ENCODE results near the gene NPHP4. TPM values are rescaled to one million over a fixed set of nuclear protein-coding genes. Genes with fewer than 3 reads are reported as not detected.

NPHP4 gene
- total RNA-seq, 2 experiments from 2014 or later: 13.4 to 24.2 TPM

DNA sequence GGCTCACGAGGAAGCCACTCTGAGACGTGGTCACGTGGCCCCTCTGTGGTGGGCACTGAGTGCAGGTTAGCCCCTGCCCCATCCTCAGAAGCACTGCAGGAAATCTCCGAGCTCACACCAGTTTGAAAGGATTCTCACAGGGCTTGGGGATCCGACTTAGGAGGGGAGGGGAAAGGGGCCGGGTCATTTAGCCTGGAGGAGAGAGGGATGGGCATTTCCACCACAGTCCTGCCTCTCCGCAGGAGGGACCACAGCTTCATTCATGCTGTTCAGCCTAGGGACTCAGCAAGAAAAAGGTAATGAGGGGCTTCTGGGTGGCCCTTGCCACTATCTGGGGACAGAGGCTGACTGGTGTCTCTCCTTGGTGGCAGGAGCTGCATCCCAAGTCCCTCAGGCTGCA is 126.5 kb downstream of the NPHP4 start:
- H2AFZ ChIP-seq (ENCODE audit: low read length): no peak overlapping the region
- ChIA-PET POLR2A (no interaction called here), CTCF (ENCODE audit: unreplicated experiment) (no interaction called here)
- no peaks in the 10 kb centered on the region for H3K9me2 ChIP-seq (ENCODE audit: insufficient read depth, low read length)
- no peak overlapping the region for H3K4me2 ChIP-seq (ENCODE audit: low read length)
- TF ChIP-seq EZH2phosphoT487 (IDR thresholded peaks at IDR 0.05; ENCODE audit: borderline replicate concordance, low read depth, low read length): no peak
- TF ChIP-seq, protein P1, sequence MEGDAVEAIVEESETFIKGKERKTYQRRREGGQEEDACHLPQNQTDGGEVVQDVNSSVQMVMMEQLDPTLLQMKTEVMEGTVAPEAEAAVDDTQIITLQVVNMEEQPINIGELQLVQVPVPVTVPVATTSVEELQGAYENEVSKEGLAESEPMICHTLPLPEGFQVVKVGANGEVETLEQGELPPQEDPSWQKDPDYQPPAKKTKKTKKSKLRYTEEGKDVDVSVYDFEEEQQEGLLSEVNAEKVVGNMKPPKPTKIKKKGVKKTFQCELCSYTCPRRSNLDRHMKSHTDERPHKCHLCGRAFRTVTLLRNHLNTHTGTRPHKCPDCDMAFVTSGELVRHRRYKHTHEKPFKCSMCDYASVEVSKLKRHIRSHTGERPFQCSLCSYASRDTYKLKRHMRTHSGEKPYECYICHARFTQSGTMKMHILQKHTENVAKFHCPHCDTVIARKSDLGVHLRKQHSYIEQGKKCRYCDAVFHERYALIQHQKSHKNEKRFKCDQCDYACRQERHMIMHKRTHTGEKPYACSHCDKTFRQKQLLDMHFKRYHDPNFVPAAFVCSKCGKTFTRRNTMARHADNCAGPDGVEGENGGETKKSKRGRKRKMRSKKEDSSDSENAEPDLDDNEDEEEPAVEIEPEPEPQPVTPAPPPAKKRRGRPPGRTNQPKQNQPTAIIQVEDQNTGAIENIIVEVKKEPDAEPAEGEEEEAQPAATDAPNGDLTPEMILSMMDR (conservative IDR thresholded peaks at IDR 0.05; ENCODE audit: low read length): no peak
- H3K27ac ChIP-seq (ENCODE audit: low read depth, low read length, poor library complexity, severe bottlenecking): no peak overlapping the region
- H3K9me3 ChIP-seq (ENCODE audit: low read length): no peaks in the 10 kb centered on the region
- H3K36me3 ChIP-seq (ENCODE audit: insufficient read depth, low read length): no peaks in the 10 kb centered on the region
- H3K4me1 ChIP-seq (ENCODE audit: insufficient read depth, low read length, poor library complexity, severe bottlenecking): no peaks in the 10 kb centered on the region
- H4K20me1 ChIP-seq (ENCODE audit: insufficient read depth, low read length): no peaks in the 10 kb centered on the region
- intact Hi-C loops (cut with micrococcal nuclease; ENCODE audit: unreplicated experiment): no loop called here
- DNase-seq (ENCODE audit: low spot score): no peak
- no TSS peak for BruUV-seq (replicated peaks)
- no peak overlapping the region for H3K4me3 ChIP-seq (ENCODE audit: low read depth, low read length, poor library complexity, severe bottlenecking)
- no peaks in the 10 kb centered on the region for H3K79me2 ChIP-seq (ENCODE audit: insufficient read depth, low read depth, low read length)

DNA sequence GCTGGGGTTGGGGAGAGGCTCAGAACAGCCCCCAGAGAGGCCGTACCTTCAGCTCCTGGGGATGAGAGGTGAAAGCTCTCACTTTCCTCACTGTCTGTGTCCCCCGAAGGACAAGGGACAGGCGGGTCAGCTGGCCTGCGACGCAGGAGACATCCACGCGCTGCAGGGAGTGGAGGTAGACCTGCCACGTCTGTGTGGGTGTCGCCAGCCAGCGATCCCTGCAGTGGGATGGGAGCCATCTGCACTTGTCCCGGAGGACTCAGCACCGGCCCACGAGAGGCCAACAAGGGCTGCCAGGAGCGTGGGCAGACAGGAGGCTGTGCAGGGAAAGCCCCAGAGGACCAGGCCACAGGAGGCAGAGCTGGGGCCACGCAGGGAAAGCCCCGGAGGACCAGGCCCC is 127.2 kb downstream of the NPHP4 start:
- no peaks in the 10 kb centered on the region for H3K36me3 ChIP-seq (ENCODE audit: insufficient read depth, low read length)
- no peak for DNase-seq (ENCODE audit: low spot score)
- no peak overlapping the region for H3K4me3 ChIP-seq (ENCODE audit: low read depth, low read length, poor library complexity, severe bottlenecking)
- H3K4me2 ChIP-seq (ENCODE audit: low read length): no peak overlapping the region
- H3K79me2 ChIP-seq (ENCODE audit: insufficient read depth, low read depth, low read length): no peaks in the 10 kb centered on the region
- no peaks in the 10 kb centered on the region for H3K9me3 ChIP-seq (ENCODE audit: low read length)
- H3K27ac ChIP-seq (ENCODE audit: low read depth, low read length, poor library complexity, severe bottlenecking): no peak overlapping the region
- TF ChIP-seq, protein P1 (conservative IDR thresholded peaks at IDR 0.05; ENCODE audit: low read length): no peak
- no peak for TF ChIP-seq EZH2phosphoT487 (IDR thresholded peaks at IDR 0.05; ENCODE audit: borderline replicate concordance, low read depth, low read length)
- H3K4me1 ChIP-seq (ENCODE audit: insufficient read depth, low read length, poor library complexity, severe bottlenecking): no peaks in the 10 kb centered on the region
- ChIA-PET CTCF (ENCODE audit: unreplicated experiment) (no interaction called here), POLR2A (no interaction called here)
- no TSS peak for BruUV-seq (replicated peaks)
- H2AFZ ChIP-seq (ENCODE audit: low read length): no peak overlapping the region
- no peaks in the 10 kb centered on the region for H4K20me1 ChIP-seq (ENCODE audit: insufficient read depth, low read length)
- intact Hi-C loops (cut with micrococcal nuclease; ENCODE audit: unreplicated experiment): no loop called here
- no peaks in the 10 kb centered on the region for H3K9me2 ChIP-seq (ENCODE audit: insufficient read depth, low read length)

DNA sequence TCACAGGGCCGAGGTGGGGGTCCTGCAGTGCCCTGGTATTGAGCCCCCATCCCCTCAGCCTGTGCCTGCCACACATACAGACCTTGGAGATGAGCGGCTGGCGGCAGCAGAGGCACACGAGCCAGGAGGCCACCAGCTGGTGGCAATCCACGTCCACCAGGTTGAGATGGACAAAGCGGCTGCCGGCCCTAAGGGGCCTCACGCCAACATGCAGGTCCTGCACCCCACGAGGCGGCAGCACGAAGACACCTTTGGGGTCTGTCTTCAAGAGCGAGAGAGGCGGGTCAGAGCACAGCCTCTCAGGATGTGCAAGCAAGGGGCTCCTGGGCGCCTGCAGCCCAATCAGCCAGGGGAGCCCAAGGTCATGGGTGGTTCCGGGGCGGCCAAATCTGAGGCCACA is 128.0 kb downstream of the NPHP4 start:
- DNase-seq (ENCODE audit: low spot score): no peak
- BruUV-seq (replicated peaks): no TSS peak

More for the DNA sequence above, 128.0 kb downstream of the NPHP4 start:
- Histone ChIP-seq H4K20me1 (ENCODE audit: insufficient read depth, low read length) (no peaks in the 10 kb centered on the region), H2AFZ (ENCODE audit: low read length) (no peak overlapping the region), H3K79me2 (ENCODE audit: insufficient read depth, low read depth, low read length) (no peaks in the 10 kb centered on the region), H3K36me3 (ENCODE audit: insufficient read depth, low read length) (no peaks in the 10 kb centered on the region), H3K9me3 (ENCODE audit: low read length) (no peaks in the 10 kb centered on the region), H3K9me2 (ENCODE audit: insufficient read depth, low read length) (no peaks in the 10 kb centered on the region), H3K4me2 (ENCODE audit: low read length) (no peak overlapping the region), H3K4me3 (ENCODE audit: low read depth, low read length, poor library complexity, severe bottlenecking) (no peak overlapping the region), H3K27ac (ENCODE audit: low read depth, low read length, poor library complexity, severe bottlenecking) (no peak overlapping the region), H3K4me1 (ENCODE audit: insufficient read depth, low read length, poor library complexity, severe bottlenecking) (no peaks in the 10 kb centered on the region)
- intact Hi-C loops (cut with micrococcal nuclease; ENCODE audit: unreplicated experiment): no loop called here
- ChIA-PET POLR2A (no interaction called here), CTCF (ENCODE audit: unreplicated experiment) (no interaction called here)
- TF ChIP-seq, protein P1 (conservative IDR thresholded peaks at IDR 0.05; ENCODE audit: low read length): no peak
- no peak for TF ChIP-seq EZH2phosphoT487 (IDR thresholded peaks at IDR 0.05; ENCODE audit: borderline replicate concordance, low read depth, low read length)
